ENCODE data around the gene ARID5B. TPM values are rescaled to one million over a fixed set of nuclear protein-coding genes. Genes with fewer than 3 reads are reported as not detected.

The ARID5B gene
- total RNA-seq, 1 donor from 2014 or later = 76.8 TPM

GRCh38 chr10:61936770-61937169 is 35.3 kb downstream of the ARID5B start:
- CTCF ChIA-PET = interaction anchor here (1.1 to 2.0 kb wide), 2 partner anchors 13 to 35 kb away, joined by 3 to 5 read pairs; partner anchors contain the start of gene ARID5B
- POLR2A ChIA-PET = interaction anchor here (0.7 to 10.3 kb wide), 6 partner anchors 12 to 114 kb away, joined by 3 to 256 read pairs (median 5); partner anchors contain the start of gene ARID5B
- ATAC-seq (ENCODE audit: low read depth) = no peak
- no peak for TF ChIP-seq CTCF (IDR thresholded peaks at IDR 0.05)
- Mint-ChIP-seq H3K36me3 (ENCODE audit: low read depth) (peaks cover 55% of the 10 kb centered on the region), H3K9me3 (peaks cover 4% of the 10 kb centered on the region), H3K27me3 (no peaks in the 10 kb centered on the region), H3K27ac (peak overlapping the region; percentile 84), H3K4me1 (peaks cover 86% of the 10 kb centered on the region), H3K4me3 (no peak overlapping the region)
- intact Hi-C loops (cut with micrococcal nuclease) = no loop called here
- no peak for DNase-seq

GRCh38 chr10:61937631-61938351 is 36.3 kb downstream of the ARID5B start:
- intact Hi-C loops (cut with micrococcal nuclease) = no loop called here

GRCh38 chr10:61939902-61940301 is 38.4 kb downstream of the ARID5B start:
- intact Hi-C loops (cut with micrococcal nuclease) = loop anchor here (5.0 kb wide), 1 partner anchor 167 kb away; no protein-coding TSS in a partner anchor
- ATAC-seq (ENCODE audit: low read depth) = no peak

More at GRCh38 chr10:61937631-61938351, 36.3 kb downstream of the ARID5B start:
- Mint-ChIP-seq H3K27me3 (no peaks in the 10 kb centered on the region), H3K27ac (peak overlapping the region; percentile 84), H3K4me3 (no peak overlapping the region), H3K9me3 (peaks cover 4% of the 10 kb centered on the region), H3K36me3 (ENCODE audit: low read depth) (peaks cover 54% of the 10 kb centered on the region), H3K4me1 (peaks cover 87% of the 10 kb centered on the region)
- no peak for ATAC-seq (ENCODE audit: low read depth)
- ChIA-PET CTCF (interaction anchor here (1.1 to 2.6 kb wide), 3 partner anchors 14 to 36 kb away, joined by 3 to 8 read pairs (median 5); partner anchors contain the start of gene ARID5B), POLR2A (interaction anchor here (0.6 to 10.3 kb wide), 14 partner anchors 13 to 307 kb away, joined by 3 to 256 read pairs (median 3); partner anchors contain the start of gene ARID5B)
- no peak for DNase-seq
- no peak for TF ChIP-seq CTCF (IDR thresholded peaks at IDR 0.05)

GRCh38 chr10:61941202-61941681 is 39.7 kb downstream of the ARID5B start:
- Mint-ChIP-seq H3K36me3 (ENCODE audit: low read depth) (peaks cover 57% of the 10 kb centered on the region), H3K27ac (peak overlapping the region; percentile 91), H3K9me3 (no peaks in the 10 kb centered on the region), H3K4me3 (peak overlapping the region; percentile 64), H3K4me1 (peaks cover 90% of the 10 kb centered on the region), H3K27me3 (no peaks in the 10 kb centered on the region)
- TF ChIP-seq CTCF (IDR thresholded peaks at IDR 0.05) = no peak
- CTCF ChIA-PET = interaction anchor here (0.7 kb wide), 1 partner anchor 196 kb away, joined by 4 read pairs; no protein-coding TSS in a partner anchor
- intact Hi-C loops (cut with micrococcal nuclease) = loop anchor here (5.0 kb wide), 1 partner anchor 166 kb away; no protein-coding TSS in a partner anchor
- peak; percentile 49 for ATAC-seq (ENCODE audit: low read depth)
- POLR2A ChIA-PET = interaction anchor here (0.6 to 10.3 kb wide), 10 partner anchors 23 to 295 kb away, joined by 3 to 256 read pairs (median 5); partner anchors contain the start of gene ARID5B
- no peak for DNase-seq

More at GRCh38 chr10:61939902-61940301, 38.4 kb downstream of the ARID5B start:
- Mint-ChIP-seq H3K4me3 (peak overlapping the region; percentile 37), H3K4me1 (peaks cover 88% of the 10 kb centered on the region), H3K36me3 (ENCODE audit: low read depth) (peaks cover 57% of the 10 kb centered on the region), H3K9me3 (no peaks in the 10 kb centered on the region), H3K27me3 (no peaks in the 10 kb centered on the region), H3K27ac (peak overlapping the region; percentile 84)
- DNase-seq = no peak
- no peak for TF ChIP-seq CTCF (IDR thresholded peaks at IDR 0.05)
- POLR2A ChIA-PET = interaction anchor here (0.7 to 10.3 kb wide), 6 partner anchors 11 to 120 kb away, joined by 3 to 256 read pairs (median 6); partner anchors contain the start of gene ARID5B
- CTCF ChIA-PET = interaction anchor here (0.5 to 2.6 kb wide), 4 partner anchors 34 to 81 kb away, joined by 3 to 8 read pairs (median 4); no protein-coding TSS in a partner anchor

Measured in activated B cell treated with CpG ODN at 0.5 μM for 24 hours (primary cell).